HTR-8/SVneo (cell line): Measurements from ENCODE around the gene AUTS2.

Experiments
- DNase-seq: peaks from one replicate; pipeline ENCODE4 v3.0.0; 2011; ENCODE audit warnings: low spot score, mixed read lengths; ENCODE audit not compliant: insufficient read length
- FAIRE-seq: peaks from 2 replicates; lab custom pipeline; 2011; peaks lifted over from hg19 to GRCh38; lab: Jason Lieb, UNC

AUTS2 gene

DNA sequence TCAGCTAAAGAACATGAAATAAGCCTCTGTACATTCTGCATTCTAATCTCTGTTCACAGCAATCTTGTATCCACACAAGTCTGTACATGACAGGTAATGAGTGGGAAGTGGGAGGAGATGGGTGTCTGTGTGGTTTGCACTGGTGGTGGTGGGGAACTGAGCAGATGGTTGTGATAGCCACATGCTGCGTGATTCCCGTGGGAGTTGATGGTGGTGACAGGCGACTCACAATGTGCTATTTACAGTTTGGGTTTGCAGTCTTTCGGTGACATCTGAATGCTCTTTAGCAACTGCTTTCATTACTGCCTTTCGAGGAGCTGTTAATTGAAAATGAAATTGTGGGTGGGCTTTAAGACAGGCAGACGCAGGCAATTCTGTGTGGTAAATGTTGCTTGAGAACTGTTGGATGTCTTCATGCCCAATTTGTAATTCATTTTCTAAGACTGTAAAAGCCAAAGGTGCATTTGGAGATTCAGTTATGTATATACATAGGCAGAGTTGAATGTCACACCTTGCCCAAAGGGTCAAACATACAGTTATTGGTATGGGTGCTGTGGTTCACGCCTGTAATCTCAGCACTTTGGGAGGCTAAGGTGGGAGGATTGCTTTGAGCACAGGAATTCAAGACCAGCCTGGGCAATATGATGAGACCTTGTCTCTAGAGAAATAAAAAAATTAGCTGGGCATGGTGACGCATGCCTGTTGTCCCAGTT is 308.2 kb downstream of the AUTS2 start:
- DNase-seq (no peak), FAIRE-seq (no peak)

DNA sequence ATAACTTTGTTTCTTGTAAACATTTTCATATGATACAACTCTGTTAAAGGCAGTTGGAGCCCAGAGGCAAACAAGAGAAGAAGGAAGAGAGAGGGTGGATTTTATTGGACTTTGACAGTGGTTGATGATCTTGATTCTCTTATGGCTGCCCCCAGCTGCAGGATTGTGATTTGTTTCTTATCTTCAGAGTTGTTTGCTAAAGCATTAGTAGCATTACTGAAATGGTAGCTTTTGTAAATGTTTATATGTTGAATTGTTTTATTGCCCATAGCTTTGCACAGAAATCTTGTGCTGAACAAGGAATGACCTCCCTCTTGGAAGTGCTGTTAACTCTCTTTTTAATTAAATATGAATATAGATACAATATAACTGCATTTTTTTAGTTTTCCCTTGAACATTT is 309.4 kb downstream of the AUTS2 start:
- DNase-seq, result no peak
- FAIRE-seq, result no peak

DNA sequence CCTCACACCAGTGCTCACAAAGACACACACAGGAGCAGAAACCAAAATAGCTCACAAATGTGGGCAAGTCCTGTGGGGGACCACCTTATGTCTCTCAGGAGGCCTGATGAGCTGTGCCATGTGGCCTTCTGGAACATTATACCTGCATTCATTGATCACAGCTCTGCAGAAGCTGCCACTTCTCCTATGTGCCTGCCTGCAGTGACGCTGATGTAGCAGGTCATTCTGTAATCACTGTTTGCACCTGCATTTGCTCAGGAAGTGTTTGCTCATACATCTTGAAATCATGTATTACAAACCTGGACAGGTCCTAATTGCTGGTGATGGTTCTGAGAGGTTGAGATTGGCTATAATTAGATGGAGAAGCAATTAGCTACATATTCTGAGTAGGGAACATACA is 310.2 kb downstream of the AUTS2 start:
- FAIRE-seq, result no peak
- no peak for DNase-seq

DNA sequence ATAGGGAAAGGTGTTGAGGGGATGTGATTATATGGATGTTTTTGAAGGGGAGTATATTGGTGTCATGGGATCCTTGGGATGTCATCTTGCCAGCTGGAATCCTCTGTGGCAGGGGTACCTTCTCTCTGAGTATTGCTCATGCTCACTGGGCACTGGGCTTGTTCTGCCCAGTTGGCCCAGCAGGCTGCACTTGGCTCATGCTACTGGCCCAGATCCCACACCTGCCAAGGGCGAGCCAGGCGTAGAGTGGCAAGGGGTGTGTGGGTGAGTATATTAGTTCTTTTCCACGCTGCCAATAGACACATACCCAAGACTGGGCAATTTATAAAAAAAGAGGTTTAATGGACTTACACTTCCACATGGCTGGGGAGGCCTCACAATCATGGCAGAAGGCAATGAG is 311.9 kb downstream of the AUTS2 start:
- DNase-seq (no peak), FAIRE-seq (no peak)

DNA sequence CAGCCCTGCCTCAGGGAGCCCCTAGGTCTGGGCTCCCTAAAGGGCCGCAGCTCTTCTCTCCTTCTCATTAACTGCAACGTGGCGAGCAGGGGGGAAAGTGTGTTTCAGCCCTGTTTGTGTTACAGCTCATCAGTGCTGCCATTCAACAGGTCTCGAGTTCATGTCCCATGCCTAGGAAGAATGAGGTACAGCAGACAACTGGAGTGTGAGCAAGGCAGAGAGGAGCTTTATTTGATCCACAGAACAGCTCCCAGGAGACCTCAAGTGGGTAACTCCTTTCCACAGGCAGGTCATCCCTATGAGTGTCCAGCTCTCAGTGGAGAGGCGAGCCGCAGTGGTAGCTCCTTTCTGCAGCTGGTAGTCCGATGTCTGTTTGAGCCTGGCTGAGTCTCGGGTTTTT is 313.1 kb downstream of the AUTS2 start:
- DNase-seq (no peak), FAIRE-seq (no peak)

DNA sequence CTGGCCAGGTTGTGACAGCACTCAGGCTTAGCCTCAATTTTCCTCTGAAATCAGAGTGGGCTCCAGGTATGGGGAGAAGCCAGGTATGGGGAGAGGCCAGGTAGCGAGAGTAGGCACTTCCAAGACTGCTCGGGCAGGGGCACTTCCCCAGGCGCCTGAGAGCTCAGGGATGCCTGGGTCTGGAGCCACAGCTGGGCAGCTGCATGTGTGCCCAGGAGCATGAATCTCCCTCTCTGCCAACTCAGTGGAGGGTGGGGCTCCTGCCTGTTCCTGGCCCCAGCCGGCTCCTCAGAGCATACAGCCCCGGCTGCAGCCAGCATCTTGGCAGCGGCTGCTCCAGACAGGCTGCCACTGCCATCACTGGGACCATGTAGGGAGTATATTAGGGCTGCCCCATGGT is 313.9 kb downstream of the AUTS2 start:
- FAIRE-seq, result no peak
- no peak for DNase-seq

DNA sequence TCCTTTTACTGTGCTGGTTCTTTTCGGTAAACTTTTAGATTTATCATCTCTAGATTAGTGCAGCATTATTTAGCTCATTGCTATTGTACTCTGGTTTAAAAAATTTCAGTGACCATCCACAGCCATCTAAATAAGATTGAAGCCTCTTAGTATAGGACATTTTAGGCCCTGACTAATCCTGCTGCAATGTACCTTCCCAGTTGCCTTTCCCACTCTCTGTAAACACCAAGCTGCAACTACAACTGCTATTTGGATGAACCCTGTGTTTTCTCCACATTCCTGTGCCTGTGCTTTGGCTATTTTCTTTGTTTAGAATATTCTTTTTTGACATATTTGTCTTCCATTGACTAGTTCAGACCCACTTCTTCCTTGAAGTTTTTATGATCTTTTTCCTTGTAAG is 314.6 kb downstream of the AUTS2 start:
- FAIRE-seq, result no peak
- DNase-seq, result no peak

DNA sequence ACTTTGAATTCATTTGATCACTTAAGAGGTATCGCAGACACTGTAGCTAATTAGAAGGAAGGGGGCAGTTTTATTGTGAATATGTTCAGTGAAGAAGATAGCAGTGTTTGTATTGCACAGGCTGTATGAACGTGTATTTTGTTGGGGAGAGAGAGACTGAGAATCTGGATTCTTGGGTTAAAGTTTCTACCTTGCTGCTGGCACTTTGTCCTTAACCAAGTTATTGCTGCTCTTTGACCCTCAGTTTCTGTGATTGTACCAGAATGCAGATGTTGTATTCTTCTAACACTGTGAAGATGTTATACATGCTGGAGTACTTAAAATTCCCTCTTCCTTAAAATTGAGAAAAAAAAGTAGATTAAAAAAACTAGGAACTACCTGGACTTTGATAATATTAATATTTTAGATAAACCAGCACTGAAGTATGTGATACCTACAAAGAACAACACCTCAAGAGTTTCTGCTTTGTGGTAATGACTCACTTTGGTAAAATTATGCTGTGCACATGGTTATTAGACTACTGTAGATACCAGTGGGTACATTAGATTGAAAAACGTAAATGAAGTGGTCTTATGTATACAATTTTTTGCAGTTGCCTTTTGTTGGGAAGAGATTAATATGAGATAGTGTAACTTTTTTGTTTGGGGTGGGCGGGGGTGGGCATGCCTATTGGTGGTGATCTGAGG is 321.3 kb downstream of the AUTS2 start:
- DNase-seq (no peak), FAIRE-seq (no peak)

DNA sequence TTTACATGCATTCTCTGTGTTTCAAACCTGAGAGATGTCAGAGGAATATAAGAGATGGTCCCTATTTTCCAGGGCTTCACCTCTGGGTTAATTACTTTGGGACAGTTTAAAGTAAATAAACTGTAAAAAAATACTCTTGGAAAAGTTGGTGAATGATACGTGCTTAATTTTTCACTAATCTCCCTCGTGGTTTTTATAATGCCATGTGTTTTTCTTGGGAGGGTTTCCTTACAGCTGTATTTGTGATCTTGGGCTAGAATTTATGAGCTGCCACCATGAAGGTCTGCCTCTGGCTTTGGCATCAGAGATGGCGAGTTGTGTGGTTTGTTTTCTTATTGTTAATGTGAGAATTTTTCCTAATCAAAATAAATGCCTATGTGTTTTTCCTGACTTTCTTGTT is 322.5 kb downstream of the AUTS2 start:
- DNase-seq (no peak), FAIRE-seq (no peak)

DNA sequence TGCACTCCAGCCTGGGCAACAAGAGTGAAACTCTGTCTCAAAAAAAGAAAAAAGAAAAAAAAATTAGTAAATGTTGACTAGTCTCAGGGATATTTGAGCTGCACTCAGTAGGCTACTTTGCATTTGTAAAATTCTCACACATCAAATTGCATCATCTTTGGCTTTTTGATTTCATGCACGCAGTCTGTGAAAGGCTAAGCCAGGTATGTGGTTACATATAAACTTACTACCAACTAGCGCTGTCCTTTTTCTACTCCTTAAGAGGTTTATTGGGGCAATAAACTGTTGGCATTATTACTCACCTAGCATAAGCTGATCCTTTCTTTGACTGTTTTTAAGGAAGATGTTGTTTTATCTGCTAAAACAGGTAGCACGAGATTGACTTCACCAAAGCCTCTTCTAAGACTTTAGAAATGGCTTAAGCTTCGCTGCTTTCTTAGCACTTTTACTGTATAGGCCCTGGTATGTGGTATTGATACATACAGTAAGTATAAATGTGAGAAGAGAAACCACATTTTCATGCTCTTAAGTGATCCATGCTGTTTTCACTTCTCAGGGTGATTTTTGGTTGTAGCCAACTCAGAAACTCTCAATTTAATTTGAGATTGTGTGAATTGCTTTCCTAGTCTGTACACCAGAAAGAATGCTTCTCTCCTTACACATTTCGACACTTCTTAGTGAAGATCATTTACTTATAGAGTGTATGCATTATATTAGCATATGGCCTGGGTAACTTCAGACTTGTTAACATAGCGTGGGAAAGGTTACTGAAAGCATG is 323.9 kb downstream of the AUTS2 start:
- no peak for FAIRE-seq
- no peak for DNase-seq

DNA sequence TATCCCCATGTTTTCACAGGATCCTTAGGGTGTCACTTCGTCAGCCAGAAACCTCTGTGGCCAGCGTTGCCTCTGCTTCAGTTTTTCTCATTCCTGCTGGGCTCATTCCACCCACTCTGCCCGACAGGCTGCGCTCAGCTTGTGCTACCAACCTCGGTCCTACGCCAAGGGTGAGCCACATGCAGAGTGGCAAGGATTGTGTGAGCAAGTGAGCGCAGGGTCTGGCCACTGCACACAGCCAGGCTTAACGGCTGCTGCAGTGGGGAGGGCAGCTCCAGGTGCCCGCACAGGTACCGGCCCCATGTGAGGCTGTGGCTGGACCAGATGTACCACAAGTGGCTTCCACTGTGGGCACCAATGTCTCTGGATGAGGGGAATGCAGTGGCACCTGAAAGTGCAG is 329.2 kb downstream of the AUTS2 start:
- FAIRE-seq, result no peak

DNA sequence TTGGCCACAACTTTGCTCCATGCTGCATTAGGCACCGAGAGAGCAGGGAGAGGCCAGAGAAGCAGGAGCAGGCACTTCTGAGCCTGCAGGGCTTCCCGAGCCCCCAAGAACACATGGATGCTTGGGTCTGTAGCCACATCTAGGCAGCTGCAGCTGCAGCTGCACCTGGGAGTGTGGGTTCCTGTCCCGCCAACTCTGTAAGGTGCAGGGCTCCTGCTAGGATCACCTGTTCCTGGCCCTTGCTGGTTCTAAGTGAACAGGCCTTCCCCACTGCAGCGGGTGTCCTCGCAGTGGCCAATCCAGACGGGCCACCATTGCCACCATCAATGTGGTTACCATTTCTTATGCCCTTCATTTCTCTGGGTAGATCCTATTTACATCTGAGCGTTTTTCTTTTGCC is 330.3 kb downstream of the AUTS2 start:
- no peak for DNase-seq
- no peak for FAIRE-seq

More for the DNA sequence above, 329.2 kb downstream of the AUTS2 start:
- no peak for DNase-seq

DNA sequence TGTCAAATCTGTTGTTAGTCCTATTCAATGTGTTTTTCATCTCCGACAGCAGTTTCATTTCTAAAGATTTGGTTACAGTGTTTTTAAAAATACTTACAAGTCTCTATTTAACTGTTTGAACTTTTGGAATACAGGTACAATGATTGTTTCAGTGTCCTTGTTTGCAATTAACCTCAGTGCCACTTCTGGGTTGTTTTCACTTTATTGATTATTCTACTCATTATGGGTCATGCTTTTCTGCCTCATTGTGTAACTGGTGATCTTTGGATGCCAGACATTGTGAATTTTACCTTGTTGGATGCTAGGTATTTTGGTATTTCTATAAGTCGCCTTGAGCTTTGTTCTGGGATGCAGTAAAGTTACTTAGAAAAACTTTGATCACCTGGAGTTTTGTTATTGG is 331.3 kb downstream of the AUTS2 start:
- DNase-seq (no peak), FAIRE-seq (no peak)

DNA sequence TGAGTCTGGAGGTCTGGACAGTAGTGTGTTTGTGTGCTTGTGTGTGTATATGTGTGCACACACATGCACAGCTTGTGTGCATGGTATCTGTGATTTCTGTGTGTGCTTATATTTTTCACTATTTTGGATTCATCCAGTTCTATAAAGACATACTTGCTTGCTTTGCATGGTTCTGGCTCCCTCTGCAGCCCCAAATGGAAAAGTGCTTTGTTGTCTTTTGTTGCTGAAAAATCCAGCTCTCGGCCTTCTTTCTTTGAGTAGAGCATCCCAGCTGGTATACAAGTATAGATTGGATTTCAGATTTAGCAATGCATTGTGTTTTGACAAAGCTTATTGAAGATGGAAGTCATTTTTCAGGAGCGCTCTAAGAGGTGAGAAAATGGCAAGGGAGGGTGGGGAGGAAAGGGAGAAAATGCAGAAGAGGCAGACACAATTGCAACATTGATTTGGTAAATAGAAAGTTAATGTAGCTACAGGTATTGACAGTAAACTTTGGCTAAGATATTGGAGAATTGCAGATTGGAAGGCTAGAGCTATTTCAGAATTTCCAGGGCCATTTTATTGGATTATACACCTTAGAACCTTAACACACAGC is 333.9 kb downstream of the AUTS2 start:
- DNase-seq (peak; percentile 2), FAIRE-seq (no peak)

DNA sequence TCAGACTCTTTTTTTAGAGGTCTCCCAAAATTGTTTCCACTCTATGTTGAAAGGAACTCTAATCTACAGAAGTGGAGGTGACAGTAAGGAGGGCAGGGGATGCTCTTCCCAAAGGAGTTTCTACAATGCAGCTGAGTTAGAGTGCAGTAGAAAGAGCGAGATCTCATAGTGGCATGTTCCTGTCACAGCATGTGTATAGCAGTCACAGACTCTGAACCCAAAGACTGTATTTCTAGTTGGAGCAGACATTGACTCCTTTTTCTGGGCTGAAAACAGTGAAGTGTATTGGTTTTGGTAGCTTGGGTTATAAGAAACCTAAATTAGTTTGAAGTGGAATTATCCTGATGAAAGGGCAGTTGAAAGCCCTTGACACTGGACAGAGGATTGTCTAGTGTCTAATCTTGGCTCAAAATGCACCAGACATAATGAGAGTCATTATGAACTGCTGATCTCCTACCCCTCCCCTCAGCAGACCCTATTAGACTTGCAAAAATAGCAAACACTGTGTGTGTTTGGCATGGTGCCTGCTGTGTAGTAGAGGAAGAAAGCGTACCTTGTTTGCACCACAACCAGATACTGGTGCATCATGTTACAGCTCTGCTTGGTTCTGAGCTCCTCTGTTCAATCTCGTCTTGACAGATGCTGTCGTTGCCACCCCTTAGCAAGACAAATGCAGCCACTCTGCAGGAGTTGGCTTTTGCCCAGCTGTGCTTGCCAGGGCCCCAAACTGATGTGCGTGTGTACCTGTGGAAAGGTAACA is 336.0 kb downstream of the AUTS2 start:
- no peak for DNase-seq
- FAIRE-seq, result no peak

DNA sequence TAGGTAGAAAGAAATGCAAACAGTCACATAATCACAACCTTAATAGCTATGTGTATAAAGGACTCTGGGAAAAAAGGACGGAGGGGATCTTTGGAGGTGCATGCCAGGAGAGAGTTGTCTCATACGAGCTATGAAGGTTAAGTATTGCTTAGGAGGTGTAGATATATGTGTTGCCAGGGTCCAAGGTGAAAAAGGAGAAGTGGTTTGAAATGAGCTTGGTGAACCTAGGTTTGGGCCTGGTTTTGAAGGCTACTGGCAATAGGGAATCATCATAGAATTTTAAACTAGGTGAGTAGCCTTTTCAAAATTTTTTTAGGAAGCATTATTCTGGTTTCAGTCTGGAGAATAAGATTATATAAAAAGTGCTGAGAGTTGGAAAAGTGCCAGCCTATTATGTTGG is 336.8 kb downstream of the AUTS2 start:
- FAIRE-seq (no peak), DNase-seq (no peak)

DNA sequence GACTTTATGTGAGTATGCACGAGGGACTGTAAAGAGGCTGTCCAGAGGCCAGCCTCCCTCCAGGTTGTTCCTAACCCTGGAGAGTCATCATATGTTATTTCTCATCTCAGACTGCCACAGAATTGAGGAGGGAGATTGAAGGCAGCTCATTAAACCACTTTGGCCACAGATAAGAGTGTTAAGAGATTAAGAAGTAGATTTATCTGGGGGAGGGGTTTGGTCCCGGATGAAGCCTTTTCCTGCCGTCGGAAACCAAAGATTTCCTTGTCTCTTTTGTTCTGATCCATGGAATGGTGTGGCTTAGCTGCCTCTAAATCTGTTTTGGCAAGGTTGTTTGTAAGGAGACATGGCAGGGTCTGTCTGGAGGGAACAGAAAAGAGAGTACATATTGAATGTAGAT is 338.8 kb downstream of the AUTS2 start:
- no peak for FAIRE-seq
- DNase-seq, result no peak

DNA sequence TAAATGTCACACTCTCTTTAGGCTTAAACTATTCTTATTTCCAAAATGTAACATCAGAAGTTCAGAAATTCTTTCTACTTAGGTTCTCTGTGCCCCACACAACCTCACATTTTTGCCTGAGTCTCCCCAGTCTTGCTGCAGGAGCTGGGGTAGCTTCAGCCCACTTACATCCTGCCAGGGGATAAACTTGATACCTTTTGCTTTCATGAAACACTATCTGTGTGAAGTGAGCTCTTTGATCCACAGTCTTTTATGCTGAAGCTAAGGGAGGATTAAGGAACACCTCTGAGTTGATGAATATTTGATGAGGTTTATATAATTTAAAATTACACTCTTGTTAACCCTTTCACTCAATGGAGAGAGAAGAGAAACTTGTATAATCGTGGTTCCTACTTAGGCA is 341.0 kb downstream of the AUTS2 start:
- DNase-seq (no peak), FAIRE-seq (no peak)

DNA sequence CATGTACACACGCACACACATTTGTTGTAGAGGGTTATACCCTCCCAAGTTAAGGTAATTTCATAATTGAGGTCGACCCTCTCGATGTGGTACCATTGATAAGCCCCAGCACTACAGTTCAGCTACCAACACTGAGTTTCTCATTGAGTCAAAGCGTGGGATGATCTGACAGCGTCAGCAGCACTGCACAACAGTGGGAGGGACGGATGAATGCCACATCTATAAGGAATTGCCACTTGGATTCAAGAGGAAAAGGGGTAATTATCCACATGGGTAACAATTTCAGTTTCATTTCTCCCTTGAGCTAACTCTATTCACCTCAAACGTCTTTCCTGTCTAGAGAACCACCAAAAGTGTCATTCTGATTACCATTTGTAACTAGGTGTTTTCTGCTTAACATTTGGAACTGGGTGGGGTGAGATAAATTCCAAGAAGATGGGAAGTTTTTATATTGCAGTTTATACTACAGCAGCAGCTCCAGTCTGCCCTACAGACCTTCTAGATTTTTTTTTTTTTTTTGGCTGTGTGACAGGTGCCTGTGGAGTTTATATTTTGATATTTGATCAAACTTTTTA is 342.9 kb downstream of the AUTS2 start:
- FAIRE-seq (no peak), DNase-seq (no peak)

DNA sequence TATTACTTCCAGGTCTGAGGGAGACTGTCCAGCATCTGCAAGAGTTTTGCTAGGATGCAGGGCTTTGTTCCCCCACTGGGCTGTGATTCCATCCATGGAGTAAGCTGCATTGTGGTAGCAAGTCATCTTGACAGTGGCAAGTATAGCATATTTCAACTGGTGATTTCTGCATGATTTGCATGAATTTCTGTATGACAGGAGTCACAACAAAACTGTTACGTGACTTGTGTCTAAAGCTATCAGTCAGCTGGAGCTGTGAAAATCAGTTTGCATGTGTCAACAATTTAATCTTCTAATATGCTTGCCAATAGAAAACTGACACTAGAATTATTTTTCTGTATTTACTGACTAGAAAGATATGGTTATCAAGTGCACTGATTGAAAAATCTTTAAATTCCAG is 344.3 kb downstream of the AUTS2 start:
- FAIRE-seq, result no peak

More for the DNA sequence above, 344.3 kb downstream of the AUTS2 start:
- DNase-seq, result no peak
